DOHH2 (cell line): ENCODE measurements around the gene BANP.

Experiments
- H3F3A ChIP-seq: fragments of 200-600 bp; sonication (generic), shearing (Covaris generic); 2 replicates; pipeline ENCODE4 v1.6.0; 2016; ENCODE audit warnings: antibody characterized with exemption, mild to moderate bottlenecking; ENCODE audit not compliant: control insufficient read depth, insufficient read depth
- H3K27ac ChIP-seq: fragments of 200-600 bp; sonication (generic); 2 replicates; pipeline ENCODE4 v1.5.1; 2014; ENCODE audit warnings: low read depth, mild to moderate bottlenecking, low read length, moderate library complexity
- H3K27me3 ChIP-seq: fragments of 200-600 bp; sonication (generic); 2 replicates; pipeline ENCODE4 v1.6.1; 2014; ENCODE audit warnings: mild to moderate bottlenecking, low read length, mixed read lengths; ENCODE audit not compliant: control insufficient read depth
- H3K36me3 ChIP-seq: fragments of 200-600 bp; sonication (generic); 2 replicates; pipeline ENCODE4 v1.6.1; 2014; ENCODE audit warnings: mild to moderate bottlenecking, low read length, moderate library complexity, mixed read lengths; ENCODE audit not compliant: control insufficient read depth
- H3K4me1 ChIP-seq: fragments of 200-600 bp; sonication (generic); 2 replicates; pipeline ENCODE4 v1.6.1; 2014; ENCODE audit warnings: mild to moderate bottlenecking, low read length, mixed read lengths; ENCODE audit not compliant: control insufficient read depth
- H3K4me2 ChIP-seq: fragments of 200-600 bp; sonication (generic); 2 replicates; pipeline ENCODE4 v1.6.0; 2014; ENCODE audit warnings: mild to moderate bottlenecking, low read length, moderate library complexity
- H3K4me3 ChIP-seq: fragments of 200-600 bp; sonication (generic); 2 replicates; pipeline ENCODE4 v1.5.1; 2014; ENCODE audit warnings: mild to moderate bottlenecking, low read length, mixed read lengths
- H3K79me2 ChIP-seq: fragments of 200-600 bp; sonication (generic); 2 replicates; pipeline ENCODE4 v1.6.1; 2014; ENCODE audit warnings: mild to moderate bottlenecking, low read length, mixed read lengths; ENCODE audit not compliant: control insufficient read depth
- H3K9me2 ChIP-seq: fragments of 200-600 bp; sonication (generic); replicated peaks from 2 replicates; pipeline ENCODE4 v1.6.1; 2014; ENCODE audit warnings: mild to moderate bottlenecking, low read length, mixed read lengths; ENCODE audit not compliant: control insufficient read depth
- H3K9me3 ChIP-seq: fragments of 200-600 bp; sonication (generic); 2 replicates; pipeline ENCODE4 v1.6.1; 2014; ENCODE audit warnings: antibody characterized with exemption, low read length, mixed read lengths; ENCODE audit not compliant: control insufficient read depth, insufficient read depth
- H4K20me1 ChIP-seq: fragments of 200-600 bp; sonication (generic); 2 replicates; pipeline ENCODE4 v1.6.0; 2014; ENCODE audit warnings: low read depth, mild to moderate bottlenecking, antibody characterized with exemption, low read length, moderate library complexity; ENCODE audit not compliant: control insufficient read depth, insufficient read depth
- EZH2phosphoT487 ChIP-seq: fragments of 200-600 bp; sonication (generic); IDR thresholded peaks from 2 replicates; pipeline ENCODE4 v1.6.1; 2017; ENCODE audit warnings: borderline replicate concordance, mild to moderate bottlenecking, antibody characterized with exemption, low read length, moderate library complexity, mixed read lengths
- TF ChIP-seq, protein P1 (sequence below): fragments of 200-600 bp; sonication (generic); IDR thresholded peaks from one replicate; pipeline ENCODE4 v1.5.1; 2014; ENCODE audit warnings: antibody characterized with exemption, mild to moderate bottlenecking, low read depth, low read length; ENCODE audit not compliant: poor library complexity, severe bottlenecking

BANP gene

DNA sequence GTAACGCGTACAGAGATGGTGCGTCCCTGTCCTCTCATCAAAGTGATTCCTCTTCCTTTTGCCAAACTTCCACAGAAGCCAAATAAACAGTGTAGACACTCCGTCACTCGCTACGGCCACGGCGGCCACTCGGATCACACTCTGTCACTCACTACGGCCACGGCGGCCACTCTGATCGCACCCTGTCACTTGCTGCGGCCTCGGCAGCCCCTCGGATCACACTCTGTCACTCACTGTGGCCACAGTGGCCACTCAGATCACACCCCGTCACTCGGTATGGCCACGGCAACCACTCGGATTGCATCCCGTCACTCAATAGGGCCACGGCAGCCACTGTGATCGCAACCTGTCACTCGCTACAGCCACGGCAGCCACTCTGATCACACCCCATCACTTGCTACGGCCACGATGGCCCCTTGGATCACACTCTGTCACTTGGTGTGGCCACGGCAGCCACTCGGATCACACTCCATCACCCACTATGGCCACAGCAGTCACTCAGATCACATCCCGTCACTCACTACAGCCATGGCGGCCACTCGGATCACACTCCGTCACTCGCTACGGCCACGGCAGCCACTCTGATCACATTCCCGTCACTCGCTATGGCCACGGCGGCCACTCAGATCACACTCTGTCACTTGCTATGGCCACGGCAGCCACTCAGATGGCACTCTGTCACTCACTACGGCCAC lies 170.8 kb downstream of the BANP start:
- H3K9me3 ChIP-seq = no peaks in the 10 kb centered on the region
- H4K20me1 ChIP-seq = no peaks in the 10 kb centered on the region
- H3K4me1 ChIP-seq = no peaks in the 10 kb centered on the region
- H3K4me3 ChIP-seq = no peak overlapping the region
- no peaks in the 10 kb centered on the region for H3K36me3 ChIP-seq
- H3K27me3 ChIP-seq = no peaks in the 10 kb centered on the region
- no peak overlapping the region for H3K27ac ChIP-seq
- H3K9me2 ChIP-seq = no peaks in the 10 kb centered on the region
- H3K4me2 ChIP-seq = no peak overlapping the region
- no peaks in the 10 kb centered on the region for H3F3A ChIP-seq
- H3K79me2 ChIP-seq = no peaks in the 10 kb centered on the region
- TF ChIP-seq, protein P1, sequence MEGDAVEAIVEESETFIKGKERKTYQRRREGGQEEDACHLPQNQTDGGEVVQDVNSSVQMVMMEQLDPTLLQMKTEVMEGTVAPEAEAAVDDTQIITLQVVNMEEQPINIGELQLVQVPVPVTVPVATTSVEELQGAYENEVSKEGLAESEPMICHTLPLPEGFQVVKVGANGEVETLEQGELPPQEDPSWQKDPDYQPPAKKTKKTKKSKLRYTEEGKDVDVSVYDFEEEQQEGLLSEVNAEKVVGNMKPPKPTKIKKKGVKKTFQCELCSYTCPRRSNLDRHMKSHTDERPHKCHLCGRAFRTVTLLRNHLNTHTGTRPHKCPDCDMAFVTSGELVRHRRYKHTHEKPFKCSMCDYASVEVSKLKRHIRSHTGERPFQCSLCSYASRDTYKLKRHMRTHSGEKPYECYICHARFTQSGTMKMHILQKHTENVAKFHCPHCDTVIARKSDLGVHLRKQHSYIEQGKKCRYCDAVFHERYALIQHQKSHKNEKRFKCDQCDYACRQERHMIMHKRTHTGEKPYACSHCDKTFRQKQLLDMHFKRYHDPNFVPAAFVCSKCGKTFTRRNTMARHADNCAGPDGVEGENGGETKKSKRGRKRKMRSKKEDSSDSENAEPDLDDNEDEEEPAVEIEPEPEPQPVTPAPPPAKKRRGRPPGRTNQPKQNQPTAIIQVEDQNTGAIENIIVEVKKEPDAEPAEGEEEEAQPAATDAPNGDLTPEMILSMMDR = no peak
- no peak for TF ChIP-seq EZH2phosphoT487
